HG03139 (cell line): ENCODE measurements around the gene SORL1.

Source experiments
- ATAC-seq: cut with Tn5 transposase; IDR thresholded peaks from one replicate; pipeline ENCODE4 v1.9.1; 2021; ENCODE audit not compliant: unreplicated experiment

Gene SORL1

DNA sequence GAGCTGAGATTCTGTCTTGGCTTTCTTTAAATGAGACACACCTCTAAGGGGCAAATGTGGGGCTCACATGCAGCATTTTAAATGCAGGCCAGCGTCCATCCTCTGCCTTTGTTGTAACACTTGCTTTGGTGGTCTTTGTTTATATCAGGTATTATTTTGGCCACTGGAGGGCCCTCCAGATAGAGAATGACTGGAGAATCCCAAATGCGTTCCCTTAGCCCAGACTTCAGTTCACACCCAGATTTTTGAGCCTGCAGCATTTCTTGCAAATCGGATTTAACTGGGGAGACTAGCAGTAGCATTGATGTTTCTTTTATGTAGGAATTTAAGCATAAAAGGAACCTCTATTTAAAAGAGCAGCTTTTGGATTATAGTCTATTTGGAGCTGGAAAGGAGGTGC lies 200.9 kb downstream of the SORL1 start:
- no peak for ATAC-seq

DNA sequence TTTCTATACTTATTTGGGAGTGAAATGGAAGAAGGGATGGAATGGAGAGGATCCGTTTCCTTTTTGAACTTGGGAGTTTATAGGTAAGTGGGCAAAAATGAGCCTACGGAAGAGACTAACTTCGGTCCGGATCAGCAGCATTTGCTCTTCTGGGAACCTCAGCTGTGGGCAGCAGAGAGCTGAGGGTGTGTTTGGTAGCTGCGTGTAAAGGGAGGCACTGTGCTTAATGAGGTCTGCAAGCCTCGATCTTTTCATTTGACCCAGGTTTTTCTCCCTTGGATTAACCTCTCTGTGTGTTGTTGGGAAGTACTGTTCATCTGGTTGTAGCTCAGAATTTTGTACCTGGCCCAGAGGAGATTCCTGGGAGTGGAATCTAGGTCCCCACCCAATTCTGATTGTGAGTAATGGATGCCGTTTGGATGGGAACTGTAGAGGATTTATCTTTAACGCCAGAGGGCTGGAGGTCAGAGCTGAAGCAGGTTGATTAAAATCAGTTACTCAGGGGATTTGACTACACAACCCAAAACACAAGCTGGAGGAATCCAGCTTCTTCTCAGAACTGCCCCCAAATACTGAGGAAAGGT lies 202.2 kb downstream of the SORL1 start:
- no peak for ATAC-seq

DNA sequence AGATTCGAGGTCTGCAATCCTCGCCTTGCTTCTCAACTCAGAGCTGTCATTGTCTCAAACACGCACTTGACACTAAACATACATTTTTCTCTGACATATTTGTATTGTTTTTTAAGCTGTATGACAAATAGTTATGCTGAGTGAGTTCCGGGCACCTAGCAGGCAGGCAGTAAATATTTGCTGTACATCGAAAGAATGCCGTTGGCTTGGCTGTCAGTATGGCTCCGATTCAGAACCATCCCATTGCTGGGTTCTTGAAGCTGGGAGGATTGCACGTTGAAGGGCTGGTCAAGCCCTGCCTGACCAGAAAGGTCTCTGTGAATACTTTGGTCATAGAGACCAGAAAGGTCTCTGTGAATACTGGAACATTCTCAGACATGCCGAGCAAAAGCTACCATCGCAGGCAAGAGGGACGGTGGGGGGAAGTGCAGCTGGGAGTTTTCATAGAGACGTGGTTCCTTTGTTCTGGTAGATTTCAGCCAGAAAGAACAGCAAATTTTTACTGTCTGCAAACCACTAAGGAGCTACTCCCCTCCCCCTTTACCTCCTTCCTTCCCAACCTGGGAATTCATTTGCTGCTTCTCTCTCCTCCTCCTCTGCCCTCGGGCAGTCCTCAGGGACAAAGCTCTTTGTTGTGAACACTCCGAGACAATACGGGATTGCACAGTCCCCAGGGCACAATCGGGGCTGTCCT lies 202.9 kb downstream of the SORL1 start:
- no peak for ATAC-seq

DNA sequence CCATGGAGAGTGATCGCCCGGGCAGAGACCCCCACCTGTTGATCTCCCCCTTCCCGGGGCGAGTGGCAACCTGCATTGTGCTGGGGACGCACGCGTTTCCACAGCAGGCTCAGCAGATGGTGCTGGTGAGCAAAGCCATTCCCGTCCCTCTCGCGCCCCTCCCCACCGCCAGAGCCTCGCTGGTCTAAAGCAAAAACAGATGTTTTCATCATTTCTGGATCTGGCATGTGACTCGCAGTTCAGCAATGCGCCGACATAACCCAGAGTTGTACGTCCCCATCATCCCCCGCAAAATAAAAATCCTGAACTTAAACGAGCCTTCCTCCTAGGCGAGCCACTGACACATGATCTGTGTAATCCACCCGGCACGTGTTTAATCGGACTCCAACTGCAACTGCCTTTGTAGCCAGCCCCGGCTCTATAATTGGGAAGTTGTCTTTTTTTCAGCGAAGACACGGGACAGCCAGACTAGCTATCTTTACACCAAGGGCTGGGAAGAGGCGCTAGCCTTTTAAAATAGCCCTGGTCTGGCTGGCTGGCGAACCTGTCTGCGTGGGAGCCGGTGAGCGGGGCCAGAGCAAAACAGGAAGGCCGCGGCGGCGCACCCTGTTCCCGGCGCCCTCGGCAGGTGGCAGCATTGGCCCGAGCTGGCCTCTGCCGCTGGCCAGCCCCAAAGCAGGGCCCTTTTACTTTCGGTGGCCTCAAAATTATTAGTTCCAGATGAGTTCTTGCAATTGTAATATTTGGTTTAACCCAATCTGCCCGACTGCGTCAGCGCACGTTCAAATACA lies 203.6 kb downstream of the SORL1 start:
- peak; percentile 92 for ATAC-seq

DNA sequence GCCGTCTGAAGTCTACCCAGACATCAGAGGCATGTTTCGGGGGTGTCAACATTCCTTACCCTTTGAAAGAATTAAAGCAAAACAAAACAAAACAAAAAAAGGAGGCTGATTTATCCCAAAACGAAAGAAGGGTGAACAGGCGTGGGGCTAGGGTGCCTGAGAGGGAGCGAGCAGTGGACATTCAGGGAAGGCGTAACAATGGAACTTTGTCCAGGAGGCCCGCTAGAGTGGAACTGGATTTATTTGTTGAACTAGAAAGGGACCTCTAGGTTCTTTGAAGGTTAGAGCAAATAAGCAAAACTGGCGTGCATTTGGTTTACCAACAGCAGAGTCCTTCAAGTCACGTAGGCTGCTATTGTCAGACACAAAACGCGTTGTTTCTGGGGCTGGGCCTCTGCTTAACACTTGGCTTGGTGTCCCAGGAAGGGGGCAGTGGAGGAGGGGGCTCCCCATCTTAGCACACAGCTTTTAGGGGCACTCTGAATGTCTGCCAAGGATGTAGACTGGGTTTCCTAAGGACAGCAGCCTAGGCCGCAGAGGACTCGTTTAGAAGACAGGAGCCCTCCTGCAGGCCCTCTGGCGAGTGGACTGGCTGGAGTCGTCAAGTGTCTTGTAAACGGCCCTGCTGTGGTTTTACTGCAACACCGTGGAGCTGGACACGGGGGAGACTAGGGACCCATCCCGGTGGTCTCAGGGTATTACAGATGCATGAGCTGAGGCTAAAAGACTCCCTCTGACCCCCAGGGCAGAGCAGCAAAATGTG lies 204.4 kb downstream of the SORL1 start:
- ATAC-seq = no peak

DNA sequence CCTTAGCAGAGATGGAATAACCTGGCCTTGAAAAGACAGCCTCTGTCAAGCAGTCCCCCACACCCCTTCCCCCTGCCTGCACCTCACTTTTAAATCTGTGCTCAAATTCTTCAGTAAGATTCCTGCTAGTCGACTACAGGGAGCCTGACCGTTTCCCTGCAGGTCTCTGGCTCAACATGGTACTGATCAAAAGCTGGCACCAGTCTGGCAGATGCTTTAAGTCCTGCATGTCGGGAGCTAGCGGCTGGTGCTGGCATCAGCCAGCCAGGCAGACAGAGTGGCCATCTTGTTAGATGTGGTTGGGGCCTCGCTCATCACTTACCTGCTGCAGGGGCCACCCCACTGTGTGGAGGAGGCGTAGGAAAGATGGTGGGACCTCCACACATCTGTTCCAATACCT lies 205.0 kb downstream of the SORL1 start:
- no peak for ATAC-seq

DNA sequence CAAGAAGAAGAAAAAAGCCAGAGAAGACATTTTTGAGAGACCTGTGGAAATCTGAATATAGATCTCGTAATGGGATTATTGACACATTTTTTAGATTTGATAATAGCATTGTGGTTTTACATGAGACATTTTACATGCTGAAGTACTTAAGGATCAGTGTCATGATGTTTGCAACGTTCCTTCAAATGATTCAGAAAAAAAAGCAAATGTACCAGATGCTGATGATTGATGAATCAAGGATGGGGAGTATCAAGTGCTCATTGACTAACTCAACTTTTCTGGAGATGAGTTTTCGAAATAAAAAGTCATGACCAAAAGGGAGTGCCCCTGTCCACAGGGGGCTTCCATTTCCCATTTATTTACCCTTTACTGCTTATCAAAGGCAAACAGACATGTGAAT lies 207.7 kb downstream of the SORL1 start:
- ATAC-seq = no peak

DNA sequence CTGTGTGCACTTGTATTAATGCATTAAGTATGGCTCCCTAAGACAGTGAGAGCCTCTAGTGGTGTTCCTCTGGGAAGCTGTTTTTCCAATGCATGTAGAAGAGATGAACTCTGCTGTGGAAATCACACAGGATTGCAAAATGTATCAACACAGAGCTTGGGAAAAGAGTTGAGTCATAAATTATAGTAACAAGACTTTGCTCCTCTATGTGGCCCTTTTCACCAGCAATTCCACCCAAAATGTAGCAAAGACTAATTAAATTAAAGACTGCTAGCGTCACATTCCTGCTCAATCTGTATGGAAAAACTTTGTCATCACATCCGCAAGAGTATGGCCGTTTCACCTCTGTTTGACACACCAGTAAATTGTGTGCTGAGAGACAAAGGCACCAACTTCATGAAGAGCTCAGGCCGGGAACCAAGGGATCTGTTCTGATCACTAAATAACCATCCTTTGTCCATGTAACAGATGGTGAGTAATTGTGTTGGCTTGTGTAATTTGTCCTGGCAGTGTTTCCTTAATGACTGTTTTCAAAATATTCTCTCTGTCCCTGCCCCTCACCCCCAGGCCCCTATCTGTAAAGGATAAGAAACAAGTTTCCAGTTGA lies 209.9 kb downstream of the SORL1 start:
- no peak for ATAC-seq

DNA sequence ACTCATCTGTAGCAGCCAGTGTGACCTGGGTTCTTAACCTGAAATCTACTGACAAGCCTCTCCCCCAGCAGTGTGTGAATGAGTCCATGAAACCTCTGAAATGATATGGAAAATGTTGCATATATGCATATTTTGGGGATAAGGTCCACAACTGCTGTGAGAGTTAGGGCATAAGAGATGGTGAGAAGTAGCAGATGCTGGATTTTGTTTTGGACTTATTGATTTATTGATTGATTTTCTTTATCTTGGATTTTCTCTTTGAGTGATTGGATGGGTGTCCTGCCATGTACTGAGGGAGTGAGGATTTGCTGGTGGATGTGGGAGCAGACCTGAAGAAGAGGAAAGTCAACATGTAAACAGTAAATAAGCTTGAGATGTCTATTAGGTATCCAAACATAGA lies 212.0 kb downstream of the SORL1 start:
- no peak for ATAC-seq

DNA sequence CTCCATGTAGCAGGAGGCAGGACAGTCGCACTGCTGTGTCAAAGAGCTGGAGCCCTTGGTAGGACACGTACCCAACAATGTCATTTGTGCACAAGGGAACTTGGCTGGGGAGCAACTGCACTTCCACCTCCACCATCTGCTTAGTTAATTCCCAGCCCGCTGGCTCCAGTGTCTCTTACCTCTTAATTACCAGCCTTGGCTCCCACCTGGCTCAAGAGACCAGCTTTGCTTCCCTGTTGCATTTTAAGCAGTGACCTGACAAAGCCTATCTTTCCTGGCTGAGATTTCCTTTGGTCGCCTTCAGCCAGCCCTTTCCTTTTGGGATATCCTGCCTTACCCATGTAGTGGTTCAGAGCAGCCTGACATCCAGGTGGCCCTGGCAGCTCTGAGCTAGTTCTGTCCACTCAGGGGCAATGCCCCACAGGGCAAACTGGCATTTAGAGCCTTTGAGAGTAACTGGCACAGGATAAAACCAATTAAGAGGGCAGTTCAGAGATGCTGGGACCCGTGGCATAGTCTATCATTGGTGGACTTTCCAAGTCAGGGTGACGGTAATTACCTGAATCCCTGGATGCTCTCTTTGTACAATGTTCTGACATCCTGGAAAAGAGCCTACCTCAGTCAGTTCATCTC lies 213.2 kb downstream of the SORL1 start:
- ATAC-seq = no peak

DNA sequence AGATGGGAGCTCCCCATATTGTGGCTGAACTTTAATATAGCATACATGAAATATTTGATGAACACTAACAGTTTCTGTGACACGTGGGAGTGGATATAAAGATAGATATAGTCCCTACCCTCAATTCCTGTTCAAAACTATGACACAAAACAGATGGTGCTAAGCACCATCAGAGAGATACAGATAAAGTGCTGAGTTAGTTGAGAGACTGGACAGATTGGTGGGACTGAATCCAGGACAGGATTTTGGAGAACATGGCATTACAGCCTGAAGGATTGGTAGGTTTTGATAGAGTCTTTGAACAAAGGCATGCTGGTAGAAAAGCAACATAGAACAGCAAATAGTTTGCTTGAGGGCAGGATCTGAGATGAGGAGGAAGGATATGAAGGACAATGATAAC lies 215.7 kb downstream of the SORL1 start:
- ATAC-seq = no peak

DNA sequence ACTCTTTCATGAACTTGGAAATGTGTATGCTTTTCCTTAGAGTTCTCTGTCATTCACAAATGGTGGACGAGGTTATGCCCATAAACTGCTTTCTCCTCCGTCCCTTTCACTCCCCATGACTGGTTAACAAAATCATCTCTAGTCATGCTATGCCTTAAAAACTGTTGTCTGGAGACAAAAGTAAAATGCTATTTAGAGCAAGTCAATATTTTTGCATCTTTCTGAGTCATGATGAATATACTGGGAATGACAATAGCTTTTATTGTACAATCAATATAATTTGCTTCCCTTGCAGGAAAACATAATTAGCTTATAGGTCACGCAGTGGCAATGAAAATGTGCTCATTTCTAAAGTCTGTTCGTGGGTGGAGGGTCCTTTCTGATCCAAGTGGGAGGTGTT lies 217.3 kb downstream of the SORL1 start:
- no peak for ATAC-seq

DNA sequence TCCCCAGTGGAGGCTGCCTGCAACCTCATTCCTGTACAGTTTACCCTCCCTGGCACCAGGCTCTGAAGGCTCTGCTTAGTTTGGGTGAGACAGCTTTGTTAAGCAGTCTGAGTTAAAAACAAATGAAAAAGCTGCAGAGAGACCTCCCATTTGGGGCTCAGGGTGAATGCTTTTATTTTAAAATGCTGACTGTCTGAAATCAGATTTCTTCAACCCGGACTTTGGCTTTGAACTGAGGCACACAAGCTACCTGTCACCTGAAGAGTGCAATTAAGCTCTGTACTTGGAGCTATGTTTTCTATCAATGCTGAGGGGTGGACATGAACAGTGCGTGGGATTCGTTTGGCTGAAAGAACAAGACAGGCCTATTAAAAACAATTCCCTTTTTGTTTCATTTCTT lies 218.2 kb downstream of the SORL1 start:
- ATAC-seq = no peak

DNA sequence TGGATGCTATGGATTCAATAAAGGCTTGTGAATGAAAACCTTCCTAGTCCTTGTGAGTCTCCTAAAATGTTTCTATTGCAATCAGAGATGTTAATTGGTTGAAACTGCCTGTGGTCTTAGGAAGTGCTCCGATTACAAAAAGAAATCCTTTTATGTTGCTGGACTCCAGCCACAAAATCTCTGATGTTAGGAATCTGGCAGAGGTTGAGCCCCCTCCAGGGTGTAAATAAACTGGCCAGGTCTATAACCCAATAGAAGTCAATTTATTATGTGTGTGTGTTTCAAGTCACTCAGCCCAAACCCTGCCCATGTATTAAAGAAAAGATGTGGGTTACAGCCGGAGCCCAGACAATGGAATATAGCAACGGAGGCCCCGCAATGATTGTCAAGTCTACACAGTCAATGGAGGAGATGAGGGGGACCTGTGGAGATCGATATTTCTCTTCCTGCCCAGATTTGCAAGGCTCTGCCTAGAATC lies 218.7 kb downstream of the SORL1 start:
- ATAC-seq = no peak

DNA sequence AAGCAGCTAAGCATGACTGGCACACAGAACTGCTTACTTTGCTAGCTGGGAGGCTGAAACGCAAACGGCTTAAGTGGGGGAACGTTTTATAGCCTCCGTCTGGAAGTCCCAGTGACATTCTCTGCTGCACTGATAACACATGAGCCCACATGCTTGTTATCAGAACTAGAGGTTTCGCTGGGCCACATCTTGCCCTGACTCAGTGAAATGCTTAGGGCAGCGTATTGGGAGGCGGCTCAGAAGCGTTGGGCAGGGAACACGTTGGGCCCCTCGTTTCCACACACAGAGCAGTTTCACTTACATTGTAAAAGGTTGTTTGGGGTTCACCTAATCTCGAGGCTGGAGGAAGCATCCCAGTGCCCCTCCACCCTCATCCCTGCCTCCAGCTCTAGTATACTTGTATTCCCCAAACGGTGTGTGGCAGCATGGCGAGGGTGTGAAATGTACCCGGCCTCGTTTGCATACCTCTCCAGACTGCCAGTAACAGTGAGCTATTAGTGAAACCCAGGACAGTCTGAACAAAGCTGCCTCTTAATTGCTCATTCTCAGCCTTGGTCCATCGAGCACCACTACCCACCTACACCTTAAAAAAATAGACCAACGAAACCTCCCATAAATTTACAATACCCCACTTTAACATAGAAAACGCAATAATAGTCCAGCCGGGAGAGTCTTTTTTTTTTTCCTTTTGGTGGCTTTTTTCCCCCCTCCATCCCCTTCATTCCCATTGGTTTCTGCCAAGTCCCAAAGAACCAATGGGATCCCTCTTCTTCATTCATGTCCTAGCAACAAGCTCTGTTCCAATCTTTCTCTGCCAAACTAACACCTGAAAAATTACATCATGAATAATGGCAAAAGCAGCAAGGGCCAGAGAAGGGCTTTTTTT lies 219.4 kb downstream of the SORL1 start:
- no peak for ATAC-seq

DNA sequence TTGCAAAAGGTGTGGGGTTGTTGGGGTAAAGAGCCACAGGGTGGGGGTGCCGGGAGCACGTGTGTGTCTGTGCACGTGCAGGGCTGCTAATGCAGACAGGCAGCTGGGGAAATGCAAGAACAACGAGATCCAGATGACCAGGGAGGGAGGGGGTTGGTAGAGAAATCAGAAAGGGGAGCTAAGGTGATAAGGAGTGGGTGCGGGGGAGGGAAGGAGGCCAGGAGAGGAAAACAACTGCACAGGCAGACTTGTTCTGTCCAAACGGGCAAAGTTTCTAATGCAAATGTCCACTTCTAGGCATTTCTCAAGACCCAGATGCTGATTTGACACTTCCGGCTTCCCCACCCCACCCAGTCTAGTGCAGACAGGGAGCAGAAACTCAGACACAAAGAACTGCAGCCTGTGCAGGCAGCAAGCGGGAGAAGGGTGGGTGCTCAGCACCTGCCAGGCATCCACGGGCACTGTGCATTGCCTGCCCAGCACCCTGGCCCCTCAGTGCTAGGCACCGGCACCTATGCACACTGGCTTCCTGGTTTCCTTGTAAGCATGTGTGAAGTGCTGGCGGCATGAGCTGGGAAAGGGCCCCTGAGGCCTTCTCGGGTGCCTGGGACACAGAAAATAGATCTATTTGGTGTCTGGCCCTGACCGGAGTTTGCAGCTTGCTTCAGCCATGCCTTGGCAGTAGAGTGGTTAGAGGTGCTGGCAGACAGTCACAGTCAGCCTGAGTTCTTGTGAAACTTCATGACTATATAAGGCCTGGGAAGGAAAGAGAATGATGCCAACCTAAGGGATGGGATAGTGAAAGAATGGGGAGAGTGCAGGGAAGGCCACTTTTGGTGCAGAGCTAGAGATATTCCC lies 220.7 kb downstream of the SORL1 start:
- ATAC-seq = no peak

DNA sequence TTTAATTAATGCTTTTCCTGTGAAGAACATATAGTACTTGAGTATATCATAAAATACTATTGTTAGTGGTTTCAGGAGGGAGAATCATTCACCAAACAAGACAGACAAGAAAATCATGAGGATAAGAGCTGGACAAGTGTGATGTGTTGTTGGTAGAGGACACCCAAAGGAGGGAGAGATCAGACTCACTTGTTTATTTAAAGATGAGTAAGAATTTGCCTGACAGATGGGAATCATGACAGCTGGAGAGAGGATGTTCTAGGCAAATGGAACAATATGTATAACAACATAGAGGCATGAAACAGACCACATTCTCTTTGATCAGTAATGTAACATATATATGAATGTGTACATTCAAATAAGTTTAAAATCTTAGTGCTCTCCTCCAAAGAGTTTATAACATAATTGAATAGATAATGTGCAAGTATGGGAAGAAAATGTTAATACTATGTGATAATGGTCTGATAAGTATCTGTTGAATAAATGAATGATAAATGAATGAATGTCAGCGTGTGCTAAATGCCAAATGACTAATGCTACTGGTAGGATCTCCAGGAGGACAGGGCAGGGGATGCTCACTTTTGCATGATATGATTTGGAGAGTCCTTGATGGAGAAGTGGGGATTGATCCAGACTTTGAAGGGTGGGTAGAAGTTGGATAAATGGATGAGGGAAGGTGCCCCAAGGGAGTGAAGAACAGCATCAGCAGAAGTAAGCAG lies 229.6 kb downstream of the SORL1 start:
- no peak for ATAC-seq
